Measurements from ENCODE around the gene PCMTD2.

PCMTD2 gene

GRCh38 chr20:64214952-64215351 lies 40.6 kb upstream of the PCMTD2 start:
- Histone ChIP-seq H3K36me3 (ENCODE audit: low read depth) (no peaks in the 10 kb centered on the region), H3K27ac (ENCODE audit: poor library complexity, severe bottlenecking) (no peak overlapping the region), H3K9me3 (ENCODE audit: severe bottlenecking) (no peaks in the 10 kb centered on the region), H3K27me3 (ENCODE audit: insufficient read depth, poor library complexity, severe bottlenecking) (no peaks in the 10 kb centered on the region), H3K4me1 (ENCODE audit: insufficient read depth, poor library complexity, severe bottlenecking) (peaks cover 5% of the 10 kb centered on the region), H3K4me3 (ENCODE audit: severe bottlenecking) (no peak overlapping the region)
- no peak for TF ChIP-seq CTCF (IDR thresholded peaks at IDR 0.05; ENCODE audit: poor library complexity, severe bottlenecking)
- DNase-seq (ENCODE audit: low spot score), result no peak
- ATAC-seq (ENCODE audit: low read depth), result no peak

- DNase-seq (ENCODE audit: low spot score) (no peak), ATAC-seq (ENCODE audit: low read depth) (no peak)
- H3K27me3 ChIP-seq (ENCODE audit: insufficient read depth, poor library complexity, severe bottlenecking), result no peaks in the 10 kb centered on the region
Measured at GRCh38 chr20:64216036-64216435, 39.5 kb upstream of the PCMTD2 start.

GRCh38 chr20:64216910-64217309 lies 38.6 kb upstream of the PCMTD2 start:
- Histone ChIP-seq H3K9me3 (ENCODE audit: severe bottlenecking) (no peaks in the 10 kb centered on the region), H3K27ac (ENCODE audit: poor library complexity, severe bottlenecking) (no peak overlapping the region), H3K4me1 (ENCODE audit: insufficient read depth, poor library complexity, severe bottlenecking) (peaks cover 10% of the 10 kb centered on the region), H3K27me3 (ENCODE audit: insufficient read depth, poor library complexity, severe bottlenecking) (no peaks in the 10 kb centered on the region), H3K36me3 (ENCODE audit: low read depth) (no peaks in the 10 kb centered on the region), H3K4me3 (ENCODE audit: severe bottlenecking) (no peak overlapping the region)
- ATAC-seq (ENCODE audit: low read depth) (no peak), DNase-seq (ENCODE audit: low spot score) (no peak)
- no peak for TF ChIP-seq CTCF (IDR thresholded peaks at IDR 0.05; ENCODE audit: poor library complexity, severe bottlenecking)

More at GRCh38 chr20:64216036-64216435, 39.5 kb upstream of the PCMTD2 start:
- no peak for TF ChIP-seq CTCF (IDR thresholded peaks at IDR 0.05; ENCODE audit: poor library complexity, severe bottlenecking)
- H3K27ac ChIP-seq (ENCODE audit: poor library complexity, severe bottlenecking), result no peak overlapping the region
- H3K9me3 ChIP-seq (ENCODE audit: severe bottlenecking), result no peaks in the 10 kb centered on the region
- peaks cover 5% of the 10 kb centered on the region for H3K4me1 ChIP-seq (ENCODE audit: insufficient read depth, poor library complexity, severe bottlenecking)
- no peaks in the 10 kb centered on the region for H3K36me3 ChIP-seq (ENCODE audit: low read depth)
- no peak overlapping the region for H3K4me3 ChIP-seq (ENCODE audit: severe bottlenecking)

GRCh38 chr20:64217539-64218221 lies 37.9 kb upstream of the PCMTD2 start:
- no peaks in the 10 kb centered on the region for H3K9me3 ChIP-seq (ENCODE audit: severe bottlenecking)
- H3K27ac ChIP-seq (ENCODE audit: poor library complexity, severe bottlenecking), result no peak overlapping the region
- H3K4me3 ChIP-seq (ENCODE audit: severe bottlenecking), result no peak overlapping the region
- ATAC-seq (ENCODE audit: low read depth) (no peak), DNase-seq (ENCODE audit: low spot score) (no peak)
- no peaks in the 10 kb centered on the region for H3K27me3 ChIP-seq (ENCODE audit: insufficient read depth, poor library complexity, severe bottlenecking)
- peaks cover 14% of the 10 kb centered on the region for H3K4me1 ChIP-seq (ENCODE audit: insufficient read depth, poor library complexity, severe bottlenecking)
- H3K36me3 ChIP-seq (ENCODE audit: low read depth), result no peaks in the 10 kb centered on the region
- TF ChIP-seq CTCF (IDR thresholded peaks at IDR 0.05; ENCODE audit: poor library complexity, severe bottlenecking), result no peak

- TF ChIP-seq CTCF (IDR thresholded peaks at IDR 0.05; ENCODE audit: poor library complexity, severe bottlenecking), result no peak
- ATAC-seq (ENCODE audit: low read depth) (no peak), DNase-seq (ENCODE audit: low spot score) (no peak)
- no peaks in the 10 kb centered on the region for H3K9me3 ChIP-seq (ENCODE audit: severe bottlenecking)
- H3K27ac ChIP-seq (ENCODE audit: poor library complexity, severe bottlenecking), result no peak overlapping the region
- H3K4me3 ChIP-seq (ENCODE audit: severe bottlenecking), result no peak overlapping the region
- no peaks in the 10 kb centered on the region for H3K36me3 ChIP-seq (ENCODE audit: low read depth)
- peaks cover 19% of the 10 kb centered on the region for H3K4me1 ChIP-seq (ENCODE audit: insufficient read depth, poor library complexity, severe bottlenecking)
- no peaks in the 10 kb centered on the region for H3K27me3 ChIP-seq (ENCODE audit: insufficient read depth, poor library complexity, severe bottlenecking)
Measured at GRCh38 chr20:64219202-64219601, 36.3 kb upstream of the PCMTD2 start.

Measured in RWPE2 (cell line).